GM06990 (cell line): Measurements from ENCODE around the gene B3GALT5.

ENCODE experiments used
- DNase-seq: peaks from one replicate; pipeline ENCODE4 v3.0.0-alpha.2; 2011; ENCODE audit not compliant: insufficient read length; ENCODE audit errors: extremely low read depth
- H3K27me3 ChIP-seq: replicated peaks from 2 replicates; pipeline ENCODE4 v1.6.0; 2011; ENCODE audit warnings: low read length; ENCODE audit not compliant: control insufficient read depth, insufficient read depth
- H3K36me3 ChIP-seq: 2 replicates; pipeline ENCODE4 v1.5.1; 2011; ENCODE audit warnings: low read length; ENCODE audit not compliant: control insufficient read depth, insufficient read depth
- H3K4me3 ChIP-seq: replicated peaks from 2 replicates; pipeline ENCODE4 v1.5.1; 2011; ENCODE audit warnings: low read depth, mild to moderate bottlenecking, control low read depth, low read length
- TF ChIP-seq, protein P1 (sequence below): IDR thresholded peaks from 2 replicates; pipeline ENCODE4 v1.5.1; 2011; ENCODE audit warnings: low read length, control low read depth, mild to moderate bottlenecking, inconsistent platforms; ENCODE audit not compliant: insufficient read depth, poor library complexity, severe bottlenecking

Gene B3GALT5

DNA sequence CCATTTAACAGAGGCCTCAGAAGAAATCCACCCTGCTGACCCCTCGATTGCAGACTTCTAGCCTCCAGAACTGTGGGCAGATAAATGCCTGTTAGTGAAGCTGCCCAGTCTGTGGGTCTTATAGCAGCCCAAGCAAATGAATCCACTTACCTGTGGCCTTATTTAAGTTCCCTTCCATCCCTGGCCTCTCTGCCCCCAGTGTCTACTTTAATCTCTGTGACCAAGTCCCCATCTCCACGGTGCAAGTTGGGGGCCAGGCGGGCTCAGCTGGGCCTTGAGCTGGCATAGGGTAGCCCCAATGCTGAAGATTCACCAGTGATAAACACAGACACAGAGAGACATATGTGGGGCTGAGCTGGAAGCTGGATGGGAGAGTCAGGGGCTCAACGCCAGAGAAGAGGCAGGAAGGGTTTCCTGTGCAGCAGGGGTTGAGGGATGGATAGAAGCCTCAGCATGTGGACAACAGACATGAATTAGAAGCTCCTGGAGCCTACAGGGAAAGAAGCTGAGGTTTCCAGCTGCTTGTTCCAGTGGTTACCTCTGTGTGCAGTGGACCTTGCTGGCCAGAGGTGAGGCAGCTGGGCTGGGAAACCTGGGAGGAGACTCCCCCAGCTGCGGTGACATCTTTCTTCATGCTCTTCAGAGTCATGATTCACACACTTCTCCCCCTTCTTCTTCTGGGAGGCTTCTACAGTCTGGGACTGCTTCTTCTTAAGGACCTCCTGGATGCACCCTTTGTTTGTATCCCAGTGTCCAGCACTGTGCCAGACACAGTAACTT, 13.4 kb upstream of the B3GALT5 start:
- no peak for DNase-seq
- Histone ChIP-seq H3K36me3 (no peaks in the 10 kb centered on the region), H3K27me3 (no peaks in the 10 kb centered on the region), H3K4me3 (no peak overlapping the region)
- TF ChIP-seq, protein P1, sequence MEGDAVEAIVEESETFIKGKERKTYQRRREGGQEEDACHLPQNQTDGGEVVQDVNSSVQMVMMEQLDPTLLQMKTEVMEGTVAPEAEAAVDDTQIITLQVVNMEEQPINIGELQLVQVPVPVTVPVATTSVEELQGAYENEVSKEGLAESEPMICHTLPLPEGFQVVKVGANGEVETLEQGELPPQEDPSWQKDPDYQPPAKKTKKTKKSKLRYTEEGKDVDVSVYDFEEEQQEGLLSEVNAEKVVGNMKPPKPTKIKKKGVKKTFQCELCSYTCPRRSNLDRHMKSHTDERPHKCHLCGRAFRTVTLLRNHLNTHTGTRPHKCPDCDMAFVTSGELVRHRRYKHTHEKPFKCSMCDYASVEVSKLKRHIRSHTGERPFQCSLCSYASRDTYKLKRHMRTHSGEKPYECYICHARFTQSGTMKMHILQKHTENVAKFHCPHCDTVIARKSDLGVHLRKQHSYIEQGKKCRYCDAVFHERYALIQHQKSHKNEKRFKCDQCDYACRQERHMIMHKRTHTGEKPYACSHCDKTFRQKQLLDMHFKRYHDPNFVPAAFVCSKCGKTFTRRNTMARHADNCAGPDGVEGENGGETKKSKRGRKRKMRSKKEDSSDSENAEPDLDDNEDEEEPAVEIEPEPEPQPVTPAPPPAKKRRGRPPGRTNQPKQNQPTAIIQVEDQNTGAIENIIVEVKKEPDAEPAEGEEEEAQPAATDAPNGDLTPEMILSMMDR, result no peak

DNA sequence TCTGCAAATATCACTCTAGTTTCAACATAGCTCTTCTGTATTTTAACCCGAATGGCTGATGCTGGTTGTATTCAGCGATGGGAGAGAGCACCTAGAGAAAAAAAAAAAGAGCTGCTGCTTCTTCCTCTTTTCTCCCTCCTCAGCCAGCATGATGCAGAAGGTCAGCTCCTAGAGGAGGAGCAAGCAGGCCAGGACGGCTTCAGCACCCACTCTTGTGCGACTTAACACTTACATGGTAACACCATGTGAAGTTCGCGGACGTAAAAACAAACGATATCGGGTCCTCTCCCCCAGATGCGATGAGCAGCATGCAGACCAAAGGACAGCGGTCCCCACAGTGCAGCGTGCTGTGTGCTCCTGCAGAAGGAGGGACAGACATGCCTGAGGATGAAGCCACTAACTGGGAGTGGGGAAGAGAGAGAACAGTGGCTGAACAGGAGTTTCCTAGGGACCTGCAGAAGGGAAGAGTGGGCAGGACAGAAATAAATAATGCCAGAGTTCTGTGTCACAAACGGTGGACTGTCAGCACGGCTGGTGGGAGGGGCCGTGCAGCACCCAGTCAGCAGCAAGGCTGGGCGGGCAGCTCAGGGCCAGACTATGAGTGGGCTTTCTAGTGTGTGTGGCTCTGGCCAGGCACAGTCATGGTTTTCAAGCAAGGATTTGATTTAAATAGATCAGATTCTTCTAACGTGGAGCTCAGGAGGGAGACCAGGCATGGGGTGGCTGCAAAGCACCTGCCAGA, 11.4 kb upstream of the B3GALT5 start:
- TF ChIP-seq, protein P1, result no peak
- no peak overlapping the region for H3K4me3 ChIP-seq
- H3K36me3 ChIP-seq, result no peaks in the 10 kb centered on the region
- H3K27me3 ChIP-seq, result no peaks in the 10 kb centered on the region
- DNase-seq, result no peak

DNA sequence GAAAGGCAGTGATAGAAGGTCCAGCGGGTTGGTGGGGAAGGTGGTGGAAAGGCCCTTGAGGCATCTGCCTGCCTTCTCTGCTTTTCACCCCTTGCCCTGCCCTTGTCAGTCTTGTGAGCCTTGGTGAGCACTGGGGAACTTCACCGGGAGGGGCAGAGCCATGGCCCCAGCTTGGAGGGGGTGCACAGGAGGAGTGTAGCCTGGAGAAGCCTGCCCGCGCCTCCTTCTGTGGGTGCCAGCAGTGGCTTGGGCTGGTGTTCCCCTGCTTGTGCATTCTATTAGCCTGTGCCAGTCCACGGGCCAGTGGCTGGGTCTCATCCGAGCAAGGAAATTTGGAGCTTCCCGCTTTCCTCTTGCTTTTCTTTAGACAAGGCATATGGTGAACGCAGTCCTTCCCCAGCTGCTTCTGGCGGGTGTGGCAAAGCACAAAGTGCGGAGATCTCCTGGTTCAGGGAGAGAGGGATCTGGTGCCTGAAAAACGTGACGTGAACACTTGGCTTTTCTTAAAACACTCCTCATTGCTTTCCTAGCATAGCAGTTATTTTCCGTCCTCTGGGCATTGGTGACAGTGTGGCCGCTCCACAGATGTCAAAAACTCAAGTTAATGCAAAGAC, 10.6 kb upstream of the B3GALT5 start:
- TF ChIP-seq, protein P1, result no peak
- H3K27me3 ChIP-seq, result no peaks in the 10 kb centered on the region
- no peak overlapping the region for H3K4me3 ChIP-seq
- no peaks in the 10 kb centered on the region for H3K36me3 ChIP-seq
- no peak for DNase-seq

DNA sequence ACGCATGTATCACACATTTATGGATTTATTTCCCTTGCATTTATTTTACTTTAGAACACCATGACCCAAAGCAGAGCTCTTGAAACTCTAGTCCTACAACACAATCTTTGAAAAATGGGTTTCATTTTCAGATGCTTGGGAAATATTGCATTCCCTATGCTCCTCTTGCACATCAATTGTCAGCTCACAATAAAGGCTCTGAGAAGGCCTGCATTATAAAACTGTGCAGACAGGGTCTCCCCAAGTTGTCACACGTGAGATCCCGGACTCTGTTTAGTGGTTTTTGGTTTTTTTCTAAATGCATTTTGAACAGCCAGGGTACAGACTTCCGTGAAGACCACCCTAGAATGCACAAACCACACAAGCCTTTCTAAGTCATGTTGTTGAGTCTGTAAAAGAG, 9.9 kb upstream of the B3GALT5 start:
- H3K4me3 ChIP-seq, result no peak overlapping the region
- H3K27me3 ChIP-seq, result no peaks in the 10 kb centered on the region
- TF ChIP-seq, protein P1, result no peak
- no peaks in the 10 kb centered on the region for H3K36me3 ChIP-seq
- no peak for DNase-seq

DNA sequence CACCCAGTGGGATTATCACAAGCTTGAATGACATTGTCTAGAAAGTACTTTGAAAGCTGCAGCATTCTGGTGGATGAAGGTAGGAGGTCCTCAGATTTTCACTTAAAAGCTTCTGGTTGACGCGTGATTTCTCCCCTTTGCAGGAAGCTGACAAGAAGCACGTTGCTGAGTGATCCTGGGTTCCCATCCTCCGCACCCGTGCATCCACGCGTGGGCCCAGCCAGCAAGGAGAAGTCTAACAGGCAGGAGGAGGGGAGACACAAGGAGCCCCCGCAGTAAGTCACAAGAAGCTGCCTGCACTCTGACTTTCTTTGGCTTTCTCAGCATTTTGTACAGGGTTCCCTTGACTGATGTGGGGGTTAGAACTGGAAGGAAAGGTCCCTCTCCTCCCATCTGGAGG, 7.8 kb upstream of the B3GALT5 start:
- no peak for DNase-seq
- TF ChIP-seq, protein P1, result no peak
- H3K4me3 ChIP-seq, result no peak overlapping the region
- no peaks in the 10 kb centered on the region for H3K27me3 ChIP-seq
- no peaks in the 10 kb centered on the region for H3K36me3 ChIP-seq
